PC-9 (cell line): Measurements from ENCODE around the gene FAM149B1. TPM values are rescaled to one million over a fixed set of nuclear protein-coding genes. Genes with fewer than 3 reads are reported as not detected.

ENCODE experiments used
- BruUV-seq: library from RNA; stranded (reverse); fragments of 400-500 nt; replicated peaks from 2 replicates; lab custom pipeline; 2021; lab: Mats Ljungman, UMichigan
- CTCF ChIA-PET: fragments of 300-600 bp; sonication (Branson Sonifier 250); formaldehyde crosslinking; loops from one replicate; lab custom pipeline; 2022; ENCODE audit warnings: antibody characterized with exemption; lab: Charles Lee
- POLR2A ChIA-PET: fragments of 300-600 bp; sonication (Branson Sonifier 250); formaldehyde crosslinking; loops from one replicate; lab custom pipeline; 2022; ENCODE audit warnings: antibody characterized with exemption; ENCODE audit not compliant: unreplicated experiment; lab: Charles Lee
- DNase-seq, 2 experiments: peaks; one replicate each; pipeline versions ENCODE4 v3.0.0 to v3.0.0-alpha.2; 2015 to 2022; ENCODE audit warnings: mixed read lengths in 1 of 2
- H2AFZ ChIP-seq: fragments of 200-600 bp; sonication (generic); 2 replicates; pipeline ENCODE4 v1.8.1; 2017; ENCODE audit warnings: antibody characterized with exemption
- H3F3A ChIP-seq: fragments of 200-600 bp; sonication (generic); 2 replicates; pipeline ENCODE4 v1.8.1; 2017; ENCODE audit warnings: antibody characterized with exemption, mild to moderate bottlenecking, low read depth; ENCODE audit not compliant: insufficient read depth
- H3K27ac ChIP-seq: fragments of 200-600 bp; sonication (generic); 2 replicates; pipeline ENCODE4 v1.6.1; 2016; ENCODE audit warnings: mixed run types
- H3K27me3 ChIP-seq: fragments of 200-600 bp; sonication (generic); 2 replicates; pipeline ENCODE4 v1.6.1; 2016; ENCODE audit warnings: low read depth, mixed run types; ENCODE audit not compliant: insufficient read depth
- H3K36me3 ChIP-seq: fragments of 200-600 bp; sonication (generic); 2 replicates; pipeline ENCODE4 v1.6.1; 2016; ENCODE audit warnings: low read depth, mixed run types
- H3K4me1 ChIP-seq: fragments of 200-600 bp; sonication (generic); replicated peaks from 2 replicates; pipeline ENCODE4 v1.6.1; 2016; ENCODE audit warnings: mixed run types; ENCODE audit not compliant: insufficient read depth
- H3K4me2 ChIP-seq: fragments of 200-600 bp; sonication (generic); 2 replicates; pipeline ENCODE4 v1.6.1; 2017; ENCODE audit warnings: mixed run types
- H3K4me3 ChIP-seq: fragments of 200-600 bp; sonication (generic); 2 replicates; pipeline ENCODE4 v1.6.1; 2016; ENCODE audit warnings: mixed run types
- H3K79me2 ChIP-seq: fragments of 200-600 bp; sonication (generic); 2 replicates; pipeline ENCODE4 v1.6.1; 2017; ENCODE audit warnings: low read depth, mixed run types
- H3K9me2 ChIP-seq: fragments of 200-600 bp; sonication (generic); 2 replicates; pipeline ENCODE4 v1.8.1; 2017; ENCODE audit warnings: mild to moderate bottlenecking; ENCODE audit not compliant: insufficient read depth
- H3K9me3 ChIP-seq: fragments of 200-600 bp; sonication (generic); 2 replicates; pipeline ENCODE4 v1.8.1; 2016; ENCODE audit warnings: low read depth; ENCODE audit not compliant: insufficient read depth
- H4K20me1 ChIP-seq: fragments of 200-600 bp; sonication (generic); 2 replicates; pipeline ENCODE4 v1.8.1; 2017; ENCODE audit not compliant: insufficient read depth
- CTCF ChIP-seq: fragments of 200-600 bp; sonication (generic); conservative IDR thresholded peaks from 2 replicates; pipeline ENCODE4 v1.6.1; 2017; ENCODE audit warnings: mixed run types, antibody characterized with exemption, mild to moderate bottlenecking, moderate library complexity
- EZH2 ChIP-seq: fragments of 200-600 bp; sonication (generic); IDR thresholded peaks from 2 replicates; pipeline ENCODE4 v1.8.0; 2017; ENCODE audit warnings: antibody characterized with exemption, low read depth
- intact Hi-C: fragments of 100-400 bp; cut with micrococcal nuclease; formaldehyde crosslinking; loops from one replicate; pipeline ENCODE4 v1.10.0; 2022; ENCODE audit not compliant: unreplicated experiment
- total RNA-seq: library from RNA; stranded (reverse); gene quantifications from 2 replicates; pipeline ENCODE4 v1.2.3, GENCODE V29; 2021

The FAM149B1 gene
- total RNA-seq, 1 experiment from 2014 or later: 22.9 TPM

- Histone ChIP-seq H2AFZ (no peak overlapping the region), H3K4me1 (no peaks in the 10 kb centered on the region), H3F3A (peaks cover 3% of the 10 kb centered on the region; the same call in 1 of the 2 replicates), H3K36me3 (0 out of 2 replicates have a peak, but pooled peaks cover 4% of the 10 kb centered on the region), H4K20me1 (no peaks in the 10 kb centered on the region), H3K4me3 (no peak overlapping the region), H3K27me3 (no peaks in the 10 kb centered on the region), H3K4me2 (no peak overlapping the region), H3K27ac (no peak overlapping the region), H3K9me2 (no peaks in the 10 kb centered on the region), H3K79me2 (no peaks in the 10 kb centered on the region), H3K9me3 (no peaks in the 10 kb centered on the region; the same call in 1 of the 2 replicates)
- TF ChIP-seq CTCF (no peak), EZH2 (no peak)
- intact Hi-C loops: no loop called here
- no TSS peak for BruUV-seq
- DNase-seq: peak in 1 of 2 experiments; percentile 5
- CTCF ChIA-PET: no interaction called here
- POLR2A ChIA-PET: interaction anchor here (0.5 to 0.6 kb wide), 2 partner anchors 15 to 377 kb away, joined by 7 to 16 read pairs; no protein-coding TSS in a partner anchor
Observed at GRCh38 chr10:73209705-73210104, 41.8 kb downstream of the FAM149B1 start.

GRCh38 chr10:73210395-73211105 lies 42.6 kb downstream of the FAM149B1 start:
- no peaks in the 10 kb centered on the region for H3K4me1 ChIP-seq
- no peaks in the 10 kb centered on the region for H3K9me2 ChIP-seq
- no peaks in the 10 kb centered on the region for H4K20me1 ChIP-seq
- POLR2A ChIA-PET: interaction anchor here (0.5 to 0.6 kb wide), 2 partner anchors 14 to 376 kb away, joined by 7 to 16 read pairs; no protein-coding TSS in a partner anchor
- H3K36me3 ChIP-seq: 0 out of 2 replicates have a peak, but pooled peaks cover 4% of the 10 kb centered on the region
- H3K4me3 ChIP-seq: no peak overlapping the region
- no peak overlapping the region for H3K4me2 ChIP-seq
- H3K27me3 ChIP-seq: no peaks in the 10 kb centered on the region
- H2AFZ ChIP-seq: no peak overlapping the region
- DNase-seq: no peak
- BruUV-seq: no TSS peak
- H3F3A ChIP-seq: peaks cover 3% of the 10 kb centered on the region; the same call in 1 of the 2 replicates
- CTCF ChIA-PET: interaction anchor here (0.7 kb wide), 1 partner anchor 197 kb away, joined by 3 read pairs; no protein-coding TSS in a partner anchor
- no peak for TF ChIP-seq EZH2
- no peak for TF ChIP-seq CTCF
- no peak overlapping the region for H3K27ac ChIP-seq
- no peaks in the 10 kb centered on the region for H3K79me2 ChIP-seq
- H3K9me3 ChIP-seq: no peaks in the 10 kb centered on the region; the same call in 1 of the 2 replicates
- intact Hi-C loops: no loop called here

GRCh38 chr10:73211106-73211811 lies 43.3 kb downstream of the FAM149B1 start:
- Histone ChIP-seq H3K36me3 (0 out of 2 replicates have a peak, but pooled peaks cover 4% of the 10 kb centered on the region), H3K4me1 (no peaks in the 10 kb centered on the region), H3K9me3 (no peaks in the 10 kb centered on the region; the same call in 1 of the 2 replicates), H3F3A (peaks cover 3% of the 10 kb centered on the region; the same call in 1 of the 2 replicates), H3K27me3 (no peaks in the 10 kb centered on the region), H3K79me2 (no peaks in the 10 kb centered on the region), H3K9me2 (no peaks in the 10 kb centered on the region), H3K27ac (no peak overlapping the region), H3K4me3 (no peak overlapping the region), H3K4me2 (no peak overlapping the region), H4K20me1 (no peaks in the 10 kb centered on the region), H2AFZ (no peak overlapping the region)
- TF ChIP-seq EZH2: no peak
- TF ChIP-seq CTCF: no peak
- no peak for DNase-seq
- CTCF ChIA-PET: no interaction called here
- BruUV-seq: no TSS peak
- POLR2A ChIA-PET: no interaction called here
- intact Hi-C loops: no loop called here
